Neural progenitor cell (in vitro differentiated cells): Measurements from ENCODE around the gene THEM5. TPM values are rescaled to one million over a fixed set of nuclear protein-coding genes. Genes with fewer than 3 reads are reported as not detected.

ENCODE experiments used
- DNase-seq: peaks from one replicate; pipeline ENCODE4 v3.0.0-alpha.2; 2016; ENCODE audit warnings: low spot score
- H2AFZ ChIP-seq: fragments of 200-600 bp; sonication (generic); replicated peaks from 2 replicates; pipeline ENCODE4 v1.6.1; 2016; ENCODE audit warnings: antibody characterized with exemption
- H3F3A ChIP-seq: fragments of 200-600 bp; sonication (generic); 2 replicates; pipeline ENCODE4 v1.6.1; 2016; ENCODE audit warnings: antibody characterized with exemption, low read depth
- H3K27ac ChIP-seq: fragments of 200-600 bp; sonication (generic); 2 replicates; pipeline ENCODE4 v1.5.1; 2016; ENCODE audit warnings: mild to moderate bottlenecking
- H3K27me3 ChIP-seq: fragments of 200-600 bp; sonication (generic); 2 replicates; pipeline ENCODE4 v1.6.1; 2016; ENCODE audit warnings: mild to moderate bottlenecking, moderate library complexity
- H3K36me3 ChIP-seq: fragments of 200-600 bp; sonication (generic); 2 replicates; pipeline ENCODE4 v1.5.1; 2016
- H3K4me1 ChIP-seq: fragments of 200-600 bp; sonication (generic); 2 replicates; pipeline ENCODE4 v1.6.1; 2016; ENCODE audit warnings: mixed run types
- H3K4me2 ChIP-seq: fragments of 200-600 bp; sonication (generic); 2 replicates; pipeline ENCODE4 v1.6.1; 2016
- H3K4me3 ChIP-seq: fragments of 200-600 bp; sonication (generic); 2 replicates; pipeline ENCODE4 v1.5.1; 2016
- H3K79me2 ChIP-seq: fragments of 200-600 bp; sonication (generic); 2 replicates; pipeline ENCODE4 v1.6.1; 2016; ENCODE audit warnings: low read depth
- H3K9ac ChIP-seq: fragments of 200-600 bp; sonication (generic); 2 replicates; pipeline ENCODE4 v1.6.1; 2016
- H3K9me3 ChIP-seq: fragments of 200-600 bp; sonication (generic); 2 replicates; pipeline ENCODE4 v1.5.1; 2016; ENCODE audit warnings: low read depth
- H4K20me1 ChIP-seq: fragments of 200-600 bp; sonication (generic); 2 replicates; pipeline ENCODE4 v1.6.1; 2016; ENCODE audit warnings: low read depth
- H3K27ac Mint-ChIP-seq: 3 replicates; pipeline ENCODE4 v1.8.0; 2021; ENCODE audit warnings: mixed read lengths
- H3K27me3 Mint-ChIP-seq: 2 replicates; pipeline ENCODE4 v1.8.0; 2022; ENCODE audit warnings: low read depth, mild to moderate bottlenecking, inconsistent platforms, moderate library complexity, mixed read lengths; ENCODE audit not compliant: insufficient read depth
- H3K36me3 Mint-ChIP-seq: 3 replicates; pipeline ENCODE4 v1.8.0; 2021; ENCODE audit warnings: mixed read lengths
- H3K4me1 Mint-ChIP-seq: 3 replicates; pipeline ENCODE4 v1.8.0; 2021; ENCODE audit warnings: mixed read lengths
- H3K4me3 Mint-ChIP-seq: 3 replicates; pipeline ENCODE4 v1.8.0; 2021; ENCODE audit warnings: mild to moderate bottlenecking, moderate library complexity, mixed read lengths
- H3K9me3 Mint-ChIP-seq: 3 replicates; pipeline ENCODE4 v1.8.0; 2020; ENCODE audit warnings: mixed read lengths
- EZH2 ChIP-seq: fragments of 200-600 bp; sonication (generic); IDR thresholded peaks from 2 replicates; pipeline ENCODE4 v1.6.1; 2017; ENCODE audit warnings: antibody characterized with exemption, mild to moderate bottlenecking, moderate library complexity
- EZH2phosphoT487 ChIP-seq: fragments of 200-600 bp; sonication (generic); IDR thresholded peaks from 2 replicates; pipeline ENCODE4 v1.6.1; 2017; ENCODE audit warnings: antibody characterized with exemption
- total RNA-seq: library from RNA; depleted of rRNA; stranded (reverse); fragments of >200 nt; gene quantifications from 2 replicates; pipeline ENCODE4 v1.2.3, GENCODE V29; 2015; ENCODE audit warnings: low replicate concordance
- TF ChIP-seq, protein P1 (sequence below): fragments of 200-600 bp; sonication (generic); IDR thresholded peaks from 2 replicates; pipeline ENCODE4 v1.5.1; 2017; ENCODE audit warnings: antibody characterized with exemption, mild to moderate bottlenecking

THEM5 gene
- total RNA-seq, 1 donor from 2014 or later = not detected

DNA sequence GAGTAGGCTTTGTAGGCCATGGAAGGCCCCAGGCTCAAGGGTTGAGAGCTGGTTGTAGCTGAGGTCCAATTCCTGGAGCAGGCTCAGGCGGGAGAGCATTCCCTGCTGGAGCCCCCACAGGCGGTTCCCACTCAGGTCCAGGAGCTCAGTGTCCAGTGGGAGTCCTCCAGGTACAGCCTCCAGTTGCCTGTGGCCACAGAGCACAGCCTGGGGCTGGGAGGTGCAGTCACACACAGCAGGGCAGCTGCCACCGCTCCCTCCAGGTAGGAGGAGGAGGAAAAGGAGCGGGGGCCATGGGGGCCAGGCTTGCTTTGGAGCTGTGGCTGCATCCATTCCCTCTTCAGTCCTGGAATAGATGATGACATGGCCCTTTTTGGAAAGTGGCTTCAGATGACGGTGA lies 51.1 kb downstream of the THEM5 start:
- Mint-ChIP-seq H3K27me3 (peaks cover 8% of the 10 kb centered on the region), H3K4me3 (no peak overlapping the region), H3K4me1 (peaks cover 15% of the 10 kb centered on the region), H3K36me3 (no peaks in the 10 kb centered on the region), H3K9me3 (no peaks in the 10 kb centered on the region), H3K27ac (no peak overlapping the region)
- no peak for DNase-seq
- H3F3A ChIP-seq = peaks cover 10% of the 10 kb centered on the region
- no peaks in the 10 kb centered on the region for H4K20me1 ChIP-seq
- peaks cover 10% of the 10 kb centered on the region for H3K4me1 ChIP-seq
- H3K27ac ChIP-seq = no peak overlapping the region
- no peak overlapping the region for H2AFZ ChIP-seq
- H3K36me3 ChIP-seq = no peaks in the 10 kb centered on the region
- H3K9me3 ChIP-seq = no peaks in the 10 kb centered on the region
- no peak overlapping the region for H3K4me3 ChIP-seq
- no peaks in the 10 kb centered on the region for H3K79me2 ChIP-seq
- no peak overlapping the region for H3K4me2 ChIP-seq
- TF ChIP-seq EZH2phosphoT487 = no peak
- TF ChIP-seq EZH2 = no peak
- TF ChIP-seq, protein P1, sequence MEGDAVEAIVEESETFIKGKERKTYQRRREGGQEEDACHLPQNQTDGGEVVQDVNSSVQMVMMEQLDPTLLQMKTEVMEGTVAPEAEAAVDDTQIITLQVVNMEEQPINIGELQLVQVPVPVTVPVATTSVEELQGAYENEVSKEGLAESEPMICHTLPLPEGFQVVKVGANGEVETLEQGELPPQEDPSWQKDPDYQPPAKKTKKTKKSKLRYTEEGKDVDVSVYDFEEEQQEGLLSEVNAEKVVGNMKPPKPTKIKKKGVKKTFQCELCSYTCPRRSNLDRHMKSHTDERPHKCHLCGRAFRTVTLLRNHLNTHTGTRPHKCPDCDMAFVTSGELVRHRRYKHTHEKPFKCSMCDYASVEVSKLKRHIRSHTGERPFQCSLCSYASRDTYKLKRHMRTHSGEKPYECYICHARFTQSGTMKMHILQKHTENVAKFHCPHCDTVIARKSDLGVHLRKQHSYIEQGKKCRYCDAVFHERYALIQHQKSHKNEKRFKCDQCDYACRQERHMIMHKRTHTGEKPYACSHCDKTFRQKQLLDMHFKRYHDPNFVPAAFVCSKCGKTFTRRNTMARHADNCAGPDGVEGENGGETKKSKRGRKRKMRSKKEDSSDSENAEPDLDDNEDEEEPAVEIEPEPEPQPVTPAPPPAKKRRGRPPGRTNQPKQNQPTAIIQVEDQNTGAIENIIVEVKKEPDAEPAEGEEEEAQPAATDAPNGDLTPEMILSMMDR = no peak
- H3K9ac ChIP-seq = no peak overlapping the region
- no peaks in the 10 kb centered on the region for H3K27me3 ChIP-seq

DNA sequence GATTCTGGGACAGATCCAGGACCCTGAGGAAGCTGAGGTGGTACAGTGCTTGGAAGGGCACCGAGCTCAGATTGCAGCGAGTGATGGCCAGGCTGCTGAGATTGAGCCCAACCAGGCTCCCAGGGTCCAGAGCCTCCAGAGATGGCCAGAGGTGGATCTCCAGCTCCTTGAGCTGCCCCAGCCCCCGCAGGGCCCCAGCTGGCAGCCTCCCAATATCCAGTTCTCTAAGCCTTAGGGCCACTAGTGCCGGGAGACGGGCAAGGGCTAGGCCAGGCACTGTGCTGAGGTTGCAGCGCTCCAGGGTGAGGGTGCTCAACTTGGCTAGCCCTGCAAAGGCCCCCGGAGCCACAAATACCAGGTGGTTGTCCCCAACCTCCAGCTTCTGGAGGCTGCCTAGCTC lies 51.7 kb downstream of the THEM5 start:
- H2AFZ ChIP-seq = no peak overlapping the region
- H3F3A ChIP-seq = peaks cover 10% of the 10 kb centered on the region
- no peak overlapping the region for H3K9ac ChIP-seq
- H3K9me3 Mint-ChIP-seq = no peaks in the 10 kb centered on the region
- H3K27ac Mint-ChIP-seq = no peak overlapping the region
- H3K27me3 Mint-ChIP-seq = peaks cover 8% of the 10 kb centered on the region
- no peak overlapping the region for H3K4me2 ChIP-seq
- no peak for TF ChIP-seq EZH2
- TF ChIP-seq EZH2phosphoT487 = no peak
- TF ChIP-seq, protein P1 = no peak
- H3K4me1 Mint-ChIP-seq = peaks cover 15% of the 10 kb centered on the region
- DNase-seq = no peak
- H3K79me2 ChIP-seq = no peaks in the 10 kb centered on the region
- no peak overlapping the region for H3K4me3 ChIP-seq
- no peak overlapping the region for H3K4me3 Mint-ChIP-seq
- H3K4me1 ChIP-seq = peaks cover 10% of the 10 kb centered on the region
- no peaks in the 10 kb centered on the region for H4K20me1 ChIP-seq
- H3K36me3 Mint-ChIP-seq = no peaks in the 10 kb centered on the region
- no peaks in the 10 kb centered on the region for H3K9me3 ChIP-seq
- H3K27me3 ChIP-seq = no peaks in the 10 kb centered on the region
- no peak overlapping the region for H3K27ac ChIP-seq
- no peaks in the 10 kb centered on the region for H3K36me3 ChIP-seq

DNA sequence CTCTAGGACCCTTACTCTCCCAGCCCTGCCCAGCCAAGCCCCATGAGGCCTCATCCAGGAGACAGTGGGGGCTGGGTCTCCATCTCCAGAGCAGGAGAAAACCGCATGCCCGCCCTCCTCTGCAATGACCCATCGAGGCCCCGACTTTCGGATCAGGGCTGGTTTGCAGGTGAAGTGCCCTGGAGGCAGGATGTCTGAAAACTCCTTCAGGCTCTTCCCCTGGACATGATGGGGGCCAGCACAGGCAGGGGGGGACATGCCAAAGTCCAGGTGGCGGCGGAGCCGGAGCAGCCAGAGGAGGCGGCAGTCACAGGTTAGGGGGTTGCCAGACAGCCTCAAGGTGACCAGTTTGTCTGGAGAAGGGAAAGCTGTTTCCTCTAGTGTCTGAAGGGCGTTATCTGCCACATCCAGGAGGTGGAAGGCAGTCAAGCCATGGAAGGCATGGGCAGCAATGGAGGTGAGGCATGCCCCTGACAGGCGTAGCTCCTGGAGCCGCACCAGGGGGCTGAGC lies 52.1 kb downstream of the THEM5 start:
- Mint-ChIP-seq H3K27me3 (peaks cover 8% of the 10 kb centered on the region), H3K27ac (no peak overlapping the region), H3K4me3 (no peak overlapping the region), H3K36me3 (no peaks in the 10 kb centered on the region), H3K4me1 (peaks cover 15% of the 10 kb centered on the region), H3K9me3 (no peaks in the 10 kb centered on the region)
- Histone ChIP-seq H2AFZ (no peak overlapping the region), H4K20me1 (no peaks in the 10 kb centered on the region), H3K4me2 (no peak overlapping the region), H3K36me3 (no peaks in the 10 kb centered on the region), H3K9ac (no peak overlapping the region), H3F3A (peaks cover 10% of the 10 kb centered on the region), H3K9me3 (no peaks in the 10 kb centered on the region), H3K4me1 (peaks cover 10% of the 10 kb centered on the region), H3K79me2 (no peaks in the 10 kb centered on the region), H3K27ac (no peak overlapping the region), H3K4me3 (no peak overlapping the region), H3K27me3 (no peaks in the 10 kb centered on the region)
- no peak for TF ChIP-seq EZH2
- TF ChIP-seq EZH2phosphoT487 = no peak
- TF ChIP-seq, protein P1 = no peak
- no peak for DNase-seq
